HepG2 (cell line): ENCODE measurements around the gene SEMA4C. TPM values are rescaled to one million over a fixed set of nuclear protein-coding genes. Genes with fewer than 3 reads are reported as not detected.

Source experiments
- AHR ChIP-seq: IDR thresholded peaks from 2 replicates; pipeline ENCODE4 v1.6.1; 2018; ENCODE audit warnings: missing genetic modification reagents, missing compliant biosample characterization
- CAMTA2 ChIP-seq: sonication (generic); formaldehyde crosslinking; IDR thresholded peaks from 2 replicates; pipeline ENCODE4 v1.4.0; 2020; ENCODE audit warnings: mild to moderate bottlenecking, missing genetic modification reagents, borderline replicate concordance
- CHCHD3 ChIP-seq: sonication (generic); formaldehyde crosslinking; IDR thresholded peaks from 2 replicates; pipeline ENCODE4 v1.8.0; 2022; ENCODE audit warnings: mild to moderate bottlenecking, missing genetic modification reagents, moderate library complexity
- ERF ChIP-seq: IDR thresholded peaks from 2 replicates; pipeline ENCODE4 v1.6.1; 2018; ENCODE audit warnings: missing biosample characterization, missing genetic modification reagents
- GATA4 ChIP-seq: sonication (generic); IDR thresholded peaks from 2 replicates; pipeline ENCODE4 v1.6.1; 2016; ENCODE audit warnings: antibody characterized with exemption, low read depth, borderline replicate concordance
- IKZF5 ChIP-seq: IDR thresholded peaks from 2 replicates; pipeline ENCODE4 v1.6.1; 2018; ENCODE audit warnings: missing genetic modification reagents, mild to moderate bottlenecking, missing compliant biosample characterization
- KAT7 ChIP-seq: IDR thresholded peaks from 2 replicates; pipeline ENCODE4 v1.6.1; 2018; ENCODE audit warnings: borderline replicate concordance, missing compliant biosample characterization
- MBD4 ChIP-seq: IDR thresholded peaks from 2 replicates; pipeline ENCODE4 v1.6.1; 2012; ENCODE audit warnings: low read length, inconsistent platforms, borderline replicate concordance
- NR2F6 ChIP-seq, 2 experiments: IDR thresholded peaks; 2 replicates each; pipeline ENCODE4 v1.6.1; 2016; ENCODE audit warnings: antibody characterized with exemption in 1 of 2, mild to moderate bottlenecking in 1 of 2
- PHF20 ChIP-seq: sonication (generic); formaldehyde crosslinking; IDR thresholded peaks from 2 replicates; pipeline ENCODE4 v1.5.0; 2020; ENCODE audit warnings: mild to moderate bottlenecking, missing genetic modification reagents
- PHF8 ChIP-seq: sonication (generic); formaldehyde crosslinking; IDR thresholded peaks from 2 replicates; pipeline ENCODE4 v1.5.0; 2020; ENCODE audit warnings: missing genetic modification reagents
- RARG ChIP-seq: sonication (generic); formaldehyde crosslinking; IDR thresholded peaks from 2 replicates; pipeline ENCODE4 v1.4.0; 2020; ENCODE audit warnings: low read depth, mild to moderate bottlenecking, missing genetic modification reagents
- RFX5 ChIP-seq: IDR thresholded peaks from 2 replicates; pipeline ENCODE4 v1.6.1; 2011; ENCODE audit warnings: low read depth, low read length, improper control_type of control experiment
- SNAPC2 ChIP-seq: sonication (generic); formaldehyde crosslinking; IDR thresholded peaks from 2 replicates; pipeline ENCODE4 v1.8.1; 2022; ENCODE audit warnings: mild to moderate bottlenecking, missing genetic modification reagents
- SNRNP70 ChIP-seq: fragments of 200-400 bp; formaldehyde crosslinking; IDR thresholded peaks from 2 replicates; pipeline ENCODE4 v1.6.1; 2017; ENCODE audit warnings: mild to moderate bottlenecking, low read depth, low read length, moderate library complexity
- THAP7 ChIP-seq: sonication (generic); formaldehyde crosslinking; IDR thresholded peaks from 2 replicates; pipeline ENCODE4 v1.8.1; 2023; ENCODE audit warnings: mild to moderate bottlenecking, missing genetic modification reagents
- TSC22D2 ChIP-seq: sonication (generic); formaldehyde crosslinking; IDR thresholded peaks from 2 replicates; pipeline ENCODE4 v1.5.1; 2020; ENCODE audit warnings: missing genetic modification reagents, mild to moderate bottlenecking, borderline replicate concordance
- ZBTB14 ChIP-seq: sonication (generic); formaldehyde crosslinking; IDR thresholded peaks from 2 replicates; pipeline ENCODE4 v1.4.0; 2020; ENCODE audit warnings: missing genetic modification reagents
- ZBTB4 ChIP-seq: sonication (generic); formaldehyde crosslinking; IDR thresholded peaks from 2 replicates; pipeline ENCODE4 v1.4.0; 2020; ENCODE audit warnings: missing genetic modification reagents, mild to moderate bottlenecking, borderline replicate concordance
- ZBTB42 ChIP-seq: sonication (generic); formaldehyde crosslinking; IDR thresholded peaks from 2 replicates; pipeline ENCODE4 v1.5.0; 2020; ENCODE audit warnings: mild to moderate bottlenecking, missing genetic modification reagents
- ZNF224 ChIP-seq: sonication (generic); formaldehyde crosslinking; IDR thresholded peaks from 2 replicates; pipeline ENCODE4 v1.5.0; 2020; ENCODE audit warnings: mild to moderate bottlenecking, missing genetic modification reagents
- ZNF326 ChIP-seq: sonication (generic); formaldehyde crosslinking; IDR thresholded peaks from 2 replicates; pipeline ENCODE4 v1.4.0; 2020; ENCODE audit warnings: missing genetic modification reagents, borderline replicate concordance
- ZNF674 ChIP-seq: sonication (generic); formaldehyde crosslinking; IDR thresholded peaks from 2 replicates; pipeline ENCODE4 v1.5.0; 2020; ENCODE audit warnings: low read depth, mild to moderate bottlenecking, missing genetic modification reagents
- ZNF768 ChIP-seq: sonication (generic); formaldehyde crosslinking; IDR thresholded peaks from 2 replicates; pipeline ENCODE4 v1.4.0; 2020; ENCODE audit warnings: missing genetic modification reagents
- ZNF879 ChIP-seq: sonication (generic); formaldehyde crosslinking; IDR thresholded peaks from 2 replicates; pipeline ENCODE4 v1.8.1; 2023; ENCODE audit warnings: missing genetic modification reagents
- polyA plus RNA-seq, 8 experiments: library from polyadenylated mRNA; depleted of rRNA in 3 of 8; stranded (reverse) in 7 of 8; unstranded in 1 of 8; fragments of >200 nt; fragmentation: Illumina TruSeq in 4 of 8; extraction: Trizol in 4 of 8; gene quantifications; 2 replicates each; pipeline versions ENCODE4 v1.2.1 to v1.2.3, GENCODE V29; 2011 to 2016; ENCODE audit warnings: low read depth in 4 of 8, missing spikeins in 1 of 8, mixed read lengths in 1 of 8; ENCODE audit not compliant: insufficient read depth in 1 of 8
- total RNA-seq, 5 experiments: library from RNA; depleted of rRNA; stranded (reverse); fragments of >200 nt; fragmentation: Illumina TruSeq; extraction: Trizol; gene quantifications; 2 replicates each; pipeline ENCODE4 v1.2.3, GENCODE V29; 2016; ENCODE audit warnings: low read depth in 1 of 5

SEMA4C gene
- total and polyA plus RNA-seq, 2 of the 13 experiments (the other 11 are each of a cell fraction or from before 2014, with no cell fraction given), result 25.9 to 46.6 TPM

GRCh38 chr2:96816127-96816835 lies 53.6 kb downstream of the SEMA4C start, which contains the start of gene CNNM3 (continued):
- TF ChIP-seq NR2F6 (IDR thresholded peaks at IDR 0.05), result no peak
- 0 out of 2 replicates have a peak, but pooled peaks have one; percentile 11 for TF ChIP-seq NR2F6 (CRISPR knock-in tag; IDR thresholded peaks at IDR 0.05)
- no peak for TF ChIP-seq SNRNP70
- no peak for TF ChIP-seq ZNF326 (CRISPR knock-in tag)
- TF ChIP-seq CAMTA2 (CRISPR knock-in tag), result peak; percentile 91; the same call in 1 of the 2 replicates
- TF ChIP-seq ZBTB4 (CRISPR knock-in tag), result no peak
- TF ChIP-seq ZNF224 (CRISPR knock-in tag), result no peak
- TF ChIP-seq IKZF5 (CRISPR knock-in tag), result 0 out of 2 replicates have a peak, but pooled peaks have one; percentile 42
- TF ChIP-seq KAT7 (CRISPR knock-in tag), result peak; percentile 52; the same call in 1 of the 2 replicates
- peak; percentile 87; the same call in 1 of the 2 replicates for TF ChIP-seq ZNF674
- peak; percentile 74 for TF ChIP-seq PHF20
- no peak for TF ChIP-seq MBD4
- peak; percentile 88 for TF ChIP-seq ERF (CRISPR knock-in tag)
- TF ChIP-seq ZNF768 (CRISPR knock-in tag), result peak; percentile 73
- TF ChIP-seq RFX5, result 0 out of 2 replicates have a peak, but pooled peaks have one; percentile 29
- TF ChIP-seq CHCHD3 (CRISPR knock-in tag), result no peak
- no peak for TF ChIP-seq THAP7
- TF ChIP-seq GATA4, result peak; percentile 12; the same call in 1 of the 2 replicates
- no peak for TF ChIP-seq ZNF879 (CRISPR knock-in tag)
- peak; percentile 78 for TF ChIP-seq PHF8 (CRISPR knock-in tag)
- no peak for TF ChIP-seq SNAPC2
- 0 out of 2 replicates have a peak, but pooled peaks have one; percentile 39 for TF ChIP-seq ZBTB14 (CRISPR knock-in tag)
- peak; percentile 82; the same call in 1 of the 2 replicates for TF ChIP-seq TSC22D2 (CRISPR knock-in tag)
- 0 out of 2 replicates have a peak, but pooled peaks have one; percentile 76 for TF ChIP-seq RARG (CRISPR knock-in tag)
- no peak for TF ChIP-seq AHR (CRISPR knock-in tag)
- TF ChIP-seq ZBTB42 (CRISPR knock-in tag), result no peak
